PC-3 (cell line): ENCODE measurements around the gene TNFRSF12A.
A peak's percentile ranks its signal among the peaks of the same experiment; 100 is the strongest.

Source experiments
- CTCF ChIP-seq: fragments of 300-600 bp; sonication (generic); conservative IDR thresholded peaks from 2 replicates; pipeline ENCODE4 v1.5.1; 2017; ENCODE audit warnings: antibody characterized with exemption, low read depth, mild to moderate bottlenecking, low read length
- EZH2 ChIP-seq: fragments of 300-600 bp; sonication (generic); IDR thresholded peaks from one replicate; pipeline ENCODE4 v1.6.1; 2017; ENCODE audit warnings: antibody characterized with exemption, mild to moderate bottlenecking, low read length; ENCODE audit not compliant: unreplicated experiment

GRCh38 chr16:3059041-3059722, 39.0 kb downstream of the TNFRSF12A start:
- peak; percentile 62 for TF ChIP-seq CTCF
- TF ChIP-seq EZH2: no peak
